H1 (cell line): ENCODE measurements around the gene ROBO2. TPM values are rescaled to one million over a fixed set of nuclear protein-coding genes. Genes with fewer than 3 reads are reported as not detected.

Experiments
- CTCF ChIA-PET: fragments of 300-600 bp; sonication (Branson Sonifier 250); formaldehyde crosslinking; loops from one replicate; lab custom pipeline; 2021; ENCODE audit not compliant: partially characterized antibody; lab: Charles Lee
- POLR2A ChIA-PET: fragments of 300-600 bp; sonication (Branson Sonifier 250); formaldehyde crosslinking; loops from one replicate; lab custom pipeline; 2021; ENCODE audit warnings: inconsistent platforms; ENCODE audit not compliant: partially characterized antibody; lab: Charles Lee
- DNase-seq, 2 experiments: peaks; one replicate each; pipeline versions ENCODE4 v3.0.0 to v3.0.0-alpha.2; 2010 to 2022; ENCODE audit warnings: low spot score in 2 of 2, low read depth in 1 of 2, mixed read lengths in 1 of 2
- FAIRE-seq: peaks from 2 replicates; lab custom pipeline; 2011; peaks lifted over from hg19 to GRCh38; lab: Jason Lieb, UNC
- H2AFZ ChIP-seq: 2 replicates; pipeline ENCODE4 v1.8.1; 2012; ENCODE audit warnings: low read length, inconsistent platforms
- H2AK5ac ChIP-seq: 2 replicates; pipeline ENCODE4 v1.6.1; 2013; ENCODE audit warnings: low read depth, low read length
- H2BK120ac ChIP-seq: replicated peaks from 2 replicates; pipeline ENCODE3; 2013; ENCODE audit warnings: low read depth, low read length, inconsistent platforms
- H2BK12ac ChIP-seq: 2 replicates; pipeline ENCODE4 v1.6.1; 2013; ENCODE audit warnings: low read depth, low read length
- H2BK15ac ChIP-seq: 2 replicates; pipeline ENCODE4 v1.6.1; 2013; ENCODE audit warnings: low read length
- H2BK20ac ChIP-seq: 2 replicates; pipeline ENCODE4 v1.6.1; 2013; ENCODE audit warnings: low read length
- H2BK5ac ChIP-seq: 2 replicates; pipeline ENCODE4 v1.6.1; 2013; ENCODE audit warnings: low read depth, low read length
- H3K14ac ChIP-seq: 2 replicates; pipeline ENCODE4 v1.6.1; 2013; ENCODE audit warnings: inconsistent platforms; ENCODE audit not compliant: insufficient read length
- H3K18ac ChIP-seq: 2 replicates; pipeline ENCODE4 v1.6.1; 2013; ENCODE audit warnings: low read length; ENCODE audit errors: extremely low read depth
- H3K23ac ChIP-seq: 2 replicates; pipeline ENCODE4 v1.6.1; 2013; ENCODE audit warnings: inconsistent platforms; ENCODE audit not compliant: insufficient read length
- H3K23me2 ChIP-seq: 2 replicates; pipeline ENCODE4 v1.6.1; 2013; ENCODE audit warnings: low read depth, low read length
- H3K27ac ChIP-seq: 2 replicates; pipeline ENCODE4 v1.6.1; 2011; ENCODE audit warnings: low read depth, low read length, inconsistent platforms
- H3K27me3 ChIP-seq, 4 experiments: replicated peaks in 1 of 4; 1 replicate in 1 of 4; 2 replicates in 3 of 4; pipeline versions ENCODE4 v1.6.1 to v1.8.1; 2011 to 2013; ENCODE audit warnings: low read length in 3 of 4, mild to moderate bottlenecking in 3 of 4, inconsistent platforms in 2 of 4, mixed read lengths in 2 of 4, moderate library complexity in 1 of 4; ENCODE audit not compliant: control insufficient read depth in 3 of 4, insufficient read depth in 3 of 4; ENCODE audit errors: extremely low read depth in 1 of 4
- H3K36me3 ChIP-seq, 4 experiments: 2 replicates each; pipeline versions ENCODE4 v1.6.1 to v1.8.1; 2011 to 2013; ENCODE audit warnings: mild to moderate bottlenecking in 4 of 4, low read length in 3 of 4, moderate library complexity in 2 of 4, control low read depth in 1 of 4, inconsistent platforms in 1 of 4; ENCODE audit not compliant: insufficient read depth in 4 of 4, control insufficient read depth in 2 of 4
- H3K4ac ChIP-seq: replicated peaks from 2 replicates; pipeline ENCODE3; 2013; ENCODE audit warnings: low read length, low read depth, mixed read lengths, inconsistent platforms; ENCODE audit not compliant: insufficient read length
- H3K4me1 ChIP-seq, 4 experiments: replicated peaks in 1 of 4; 1 replicate in 1 of 4; 2 replicates in 3 of 4; pipeline versions ENCODE4 v1.6.1 to v1.8.1; 2011 to 2013; ENCODE audit warnings: low read length in 3 of 4, inconsistent platforms in 2 of 4, mixed read lengths in 1 of 4; ENCODE audit not compliant: insufficient read depth in 4 of 4, control insufficient read depth in 3 of 4
- H3K4me2 ChIP-seq, 2 experiments: 2 replicates each; pipeline versions ENCODE4 v1.6.1 to v1.8.1; 2011 to 2013; ENCODE audit warnings: low read depth in 2 of 2, low read length in 2 of 2, control low read depth in 1 of 2, inconsistent platforms in 1 of 2, mild to moderate bottlenecking in 1 of 2; ENCODE audit not compliant: insufficient read depth in 1 of 2
- H3K4me3 ChIP-seq, 4 experiments: fragments of 200-600, 300-600 bp in 1 of 4; sonication (generic), shearing (Covaris generic), sonication (Bioruptor Twin) in 1 of 4; 2 replicates each; pipeline versions ENCODE4 v1.5.1 to v1.8.1; 2011 to 2016; ENCODE audit warnings: low read length in 4 of 4, low read depth in 3 of 4, control low read depth in 2 of 4, inconsistent platforms in 2 of 4, mild to moderate bottlenecking in 2 of 4, mixed read lengths in 1 of 4, moderate library complexity in 1 of 4; ENCODE audit not compliant: insufficient read depth in 2 of 4; ENCODE audit errors: extremely low read depth in 1 of 4
- H3K56ac ChIP-seq: replicated peaks from 2 replicates; pipeline ENCODE3; 2013; ENCODE audit warnings: low read depth, mild to moderate bottlenecking, mixed read lengths, low read length, inconsistent platforms; ENCODE audit not compliant: insufficient read length
- H3K79me1 ChIP-seq: 2 replicates; pipeline ENCODE4 v1.6.1; 2013; ENCODE audit warnings: low read depth, low read length, control low read depth
- H3K79me2 ChIP-seq, 2 experiments: 2 replicates each; pipeline versions ENCODE4 v1.6.1 to v1.8.1; 2012 to 2013; ENCODE audit warnings: low read length in 2 of 2, mild to moderate bottlenecking in 2 of 2, inconsistent platforms in 1 of 2; ENCODE audit not compliant: insufficient read depth in 2 of 2, control insufficient read depth in 1 of 2
- H3K9ac ChIP-seq, 4 experiments: replicated peaks in 1 of 4; 1 replicate in 1 of 4; 2 replicates in 3 of 4; pipeline versions ENCODE4 v1.6.1 to v1.8.1; 2011 to 2013; ENCODE audit warnings: low read depth in 3 of 4, low read length in 3 of 4, control low read depth in 2 of 4, mild to moderate bottlenecking in 2 of 4, moderate library complexity in 2 of 4, inconsistent platforms in 1 of 4; ENCODE audit errors: extremely low read depth in 1 of 4
- H3K9me3 ChIP-seq, 2 experiments: 2 replicates each; pipeline versions ENCODE4 v1.6.1 to v1.8.1; 2012 to 2013; ENCODE audit warnings: mild to moderate bottlenecking in 2 of 2, moderate library complexity in 2 of 2, control low read depth in 1 of 2, inconsistent platforms in 1 of 2, low read depth in 1 of 2, low read length in 1 of 2, mixed read lengths in 1 of 2; ENCODE audit not compliant: insufficient read depth in 2 of 2
- H4K20me1 ChIP-seq, 2 experiments: replicated peaks in 1 of 2; 2 replicates each; pipeline versions ENCODE3 to v1.8.1; 2011 to 2013; ENCODE audit warnings: inconsistent platforms in 2 of 2, low read length in 2 of 2, mild to moderate bottlenecking in 1 of 2; ENCODE audit not compliant: insufficient read depth in 2 of 2, control insufficient read depth in 1 of 2
- H4K5ac ChIP-seq: 2 replicates; pipeline ENCODE4 v1.6.1; 2013; ENCODE audit warnings: low read length, low read depth, mixed read lengths, inconsistent platforms; ENCODE audit not compliant: insufficient read length
- H4K8ac ChIP-seq: 2 replicates; pipeline ENCODE4 v1.8.0; 2013; ENCODE audit warnings: mild to moderate bottlenecking, moderate library complexity, low read length, inconsistent platforms; ENCODE audit not compliant: insufficient read depth; ENCODE audit errors: extremely low read depth
- H4K91ac ChIP-seq: replicated peaks from 2 replicates; pipeline ENCODE3; 2013; ENCODE audit warnings: low read length, mixed read lengths, inconsistent platforms; ENCODE audit not compliant: insufficient read length
- RBBP5 ChIP-seq: IDR thresholded peaks from 2 replicates; pipeline ENCODE4 v1.7.1; 2012; ENCODE audit warnings: low read depth, mild to moderate bottlenecking, inconsistent platforms, low read length, moderate library complexity, borderline replicate concordance
- RXRA ChIP-seq: IDR thresholded peaks from 2 replicates; pipeline ENCODE4 v1.6.1; 2011; ENCODE audit warnings: low read depth, mild to moderate bottlenecking, low read length, moderate library complexity; ENCODE audit not compliant: insufficient read depth
- WGBS, 2 experiments: shearing (Covaris generic) in 1 of 2; methylation state at CpG; one replicate each; pipeline versions ENCODE4 v1.1.6 to v1.1.7; 2013 to 2015; ENCODE audit warnings: low lambda C conversion rate in 2 of 2, mixed read lengths in 2 of 2, inconsistent platforms in 1 of 2, low coverage in 1 of 2, missing lambda C conversion rate in 1 of 2; ENCODE audit not compliant: insufficient replicate concordance in 2 of 2, insufficient coverage in 1 of 2, insufficient read length in 1 of 2; ENCODE audit errors: extremely low coverage in 1 of 2, missing lambda C conversion rate in 1 of 2; 5-methylcytosine and 5-hydroxymethylcytosine counted together
- polyA plus RNA-seq, 7 experiments: library from polyadenylated mRNA; depleted of rRNA in 3 of 7; stranded (reverse) in 5 of 7; unstranded in 2 of 7; fragments of >200 nt in 5 of 7; fragments of 200-250 nt in 2 of 7; gene quantifications; 1 replicate in 5 of 7; 2 replicates in 1 of 7; 4 replicates in 1 of 7; pipeline versions ENCODE4 v1.2.1 to v1.2.3, GENCODE V29; 2011 to 2013; ENCODE audit warnings: missing spikeins in 2 of 7, mixed read lengths in 2 of 7
- total RNA-seq: library from RNA; stranded (reverse); fragmentation: NEBNext Ultra II Directional; extraction: Animal tissue kit (Norgen Biotek cat#: 25700); gene quantifications from 2 replicates; pipeline ENCODE4 v1.2.1, GENCODE V29; 2021

The ROBO2 gene
- total and polyA plus RNA-seq, 2 of the 8 experiments (the other 6 are each of a cell fraction or from before 2014, with no cell fraction given), result 1.5 to 2.9 TPM

DNA sequence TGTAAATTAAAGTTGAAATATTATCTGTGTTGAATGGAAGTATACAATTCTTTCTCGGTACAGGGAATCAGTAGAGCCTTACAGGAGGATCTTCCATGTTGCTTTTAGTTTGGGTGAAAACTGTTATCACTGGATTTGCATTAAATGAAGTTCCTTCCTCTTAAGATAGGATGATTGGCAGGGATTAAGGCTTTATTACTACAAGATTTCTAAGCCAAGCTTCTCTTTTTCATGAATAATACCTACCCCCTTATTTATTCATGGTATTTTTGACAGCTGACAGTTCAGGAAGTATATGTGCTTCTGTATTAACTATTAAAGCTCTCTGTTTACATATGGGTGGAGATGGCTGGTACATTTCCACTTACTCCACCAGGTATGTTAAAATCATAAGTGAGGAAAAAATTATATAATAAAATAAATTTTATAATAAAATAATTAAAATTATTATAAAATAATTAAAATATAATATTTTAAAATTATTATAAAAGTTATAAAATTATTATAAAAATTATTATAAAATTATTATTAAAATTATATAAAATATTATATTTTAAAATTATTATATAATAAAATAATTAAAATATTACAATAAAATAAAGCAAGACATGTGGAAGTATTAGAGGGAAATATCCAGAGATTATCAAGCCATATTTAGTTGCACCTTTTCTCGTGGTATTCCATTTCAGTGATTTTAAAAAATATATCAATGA, 332.9 kb downstream of the ROBO2 start:
- Histone ChIP-seq H3K4me2 (no peak overlapping the region), H3K4me1 (no peaks in the 10 kb centered on the region), H3K14ac (no peak overlapping the region), H3K4me3 (no peak overlapping the region), H3K79me1 (no peaks in the 10 kb centered on the region), H3K23ac (no peak overlapping the region), H2AK5ac (no peak overlapping the region), H2BK5ac (no peak overlapping the region), H2BK12ac (no peak overlapping the region), H2BK20ac (no peak overlapping the region), H4K20me1 (no peaks in the 10 kb centered on the region), H4K91ac (no peak overlapping the region), H3K18ac (no peak overlapping the region), H3K23me2 (no peaks in the 10 kb centered on the region), H3K27me3 (no peaks in the 10 kb centered on the region), H4K8ac (no peak overlapping the region), H3K9ac (no peak overlapping the region), H2AFZ (no peak overlapping the region), H2BK120ac (no peak overlapping the region), H3K56ac (no peak overlapping the region), H3K36me3 (no peaks in the 10 kb centered on the region), H2BK15ac (no peak overlapping the region), H3K79me2 (no peaks in the 10 kb centered on the region), H3K4ac (no peak overlapping the region), H3K9me3 (no peaks in the 10 kb centered on the region), H3K27ac (no peak overlapping the region), H4K5ac (no peak overlapping the region)
- DNase-seq, result no peak
- TF ChIP-seq RXRA, result no peak
- no peak for TF ChIP-seq RBBP5
- CTCF ChIA-PET, result interaction anchor here (0.7 kb wide), 1 partner anchor 951 kb away, joined by 5 read pairs; no protein-coding TSS in a partner anchor
- no peak for FAIRE-seq
- POLR2A ChIA-PET, result no interaction called here
- WGBS, 2 experiments, result 64% methylated on average over 2 of the region's 2 CpGs; no CpG with 5 or more reads in 1 of the 2 experiments
